GM12878 (cell line): ENCODE results near the gene GIMAP6. TPM values are rescaled to one million over a fixed set of nuclear protein-coding genes. Genes with fewer than 3 reads are reported as not detected.
"Not testable (repeated sequence)": the region's sequence is repeated elsewhere in the genome, so short reads cannot be mapped to it uniquely, and the experiment has no call there.

Source experiments
- ATAC-seq: fragments of 200-7000 bp; cut with Tn5 transposase; 3 replicates; pipeline ENCODE4 v1.9.1; 2020; ENCODE audit warnings: mild to moderate bottlenecking, moderate library complexity
- BruUV-seq: library from RNA; stranded (reverse); fragments of 400-500 nt; replicated peaks from 2 replicates; lab custom pipeline; 2021; lab: Mats Ljungman, UMichigan
- CTCF ChIA-PET: fragments of 300-600 bp; sonication (Branson Sonifier 250); formaldehyde crosslinking; extraction: SDS; loops from one replicate; lab custom pipeline; 2021; ENCODE audit warnings: inconsistent platforms; lab: Yijun Ruan, JAX
- POLR2A ChIA-PET: fragments of 350-600 bp; formaldehyde crosslinking; extraction: SDS; loops from one replicate; lab custom pipeline; 2021; ENCODE audit warnings: inconsistent platforms; lab: Charles Lee
- RAD21 ChIA-PET: fragments of 300-600 bp; sonication (Branson Sonifier 250); formaldehyde crosslinking; loops from one replicate; lab custom pipeline; 2023; ENCODE audit warnings: antibody characterized with exemption; ENCODE audit not compliant: unreplicated experiment; lab: Charles Lee
- SMC1A ChIA-PET: fragments of 300-600 bp; sonication (Branson Sonifier 250); formaldehyde crosslinking; loops from one replicate; lab custom pipeline; 2023; ENCODE audit not compliant: unreplicated experiment, uncharacterized antibody; lab: Charles Lee
- DNase-seq: peaks from one replicate; pipeline ENCODE4 v3.0.0-alpha.2; 2011; ENCODE audit warnings: low read depth, low spot score
- FAIRE-seq: peaks from 3 replicates; lab custom pipeline; 2011; peaks lifted over from hg19 to GRCh38; lab: Jason Lieb, UNC
- H2AFZ ChIP-seq: 2 replicates; pipeline ENCODE4 v1.6.0; 2011; ENCODE audit warnings: low read depth, low read length, control low read depth; ENCODE audit not compliant: control insufficient read depth
- H3K27ac ChIP-seq: 2 replicates; pipeline ENCODE4 v1.5.1; 2011; ENCODE audit warnings: control low read depth; ENCODE audit not compliant: control insufficient read depth, insufficient read depth
- H3K27me3 ChIP-seq, 2 experiments: replicated peaks in 1 of 2; 2 replicates each; pipeline versions ENCODE4 v1.6.0 to v1.6.1; 2011; ENCODE audit warnings: low read length in 1 of 2; ENCODE audit not compliant: control insufficient read depth in 2 of 2, insufficient read depth in 2 of 2
- H3K36me3 ChIP-seq, 2 experiments: 2 replicates each; pipeline ENCODE4 v1.5.1; 2011; ENCODE audit warnings: low read length in 1 of 2; ENCODE audit not compliant: control insufficient read depth in 2 of 2, insufficient read depth in 2 of 2
- H3K4me1 ChIP-seq: 2 replicates; pipeline ENCODE4 v1.6.1; 2011; ENCODE audit warnings: mild to moderate bottlenecking, low read length, moderate library complexity, mixed read lengths; ENCODE audit not compliant: control insufficient read depth, insufficient read depth
- H3K4me2 ChIP-seq: 2 replicates; pipeline ENCODE4 v1.6.0; 2011; ENCODE audit warnings: control low read depth; ENCODE audit not compliant: control insufficient read depth, insufficient read depth
- H3K4me3 ChIP-seq: fragments of 200-600 bp; sonication (generic); 2 replicates; pipeline ENCODE4 v1.5.1; 2016
- H3K79me2 ChIP-seq: 2 replicates; pipeline ENCODE4 v1.6.0; 2011; ENCODE audit warnings: low read length; ENCODE audit not compliant: control insufficient read depth, insufficient read depth
- H3K9ac ChIP-seq: 2 replicates; pipeline ENCODE4 v1.8.0; 2011; ENCODE audit warnings: low read length, control low read depth, mixed read lengths; ENCODE audit not compliant: control insufficient read depth, insufficient read depth
- H3K9me3 ChIP-seq: replicated peaks from 3 replicates; pipeline ENCODE4 v1.5.1; 2011; ENCODE audit warnings: mild to moderate bottlenecking, low read length; ENCODE audit not compliant: control insufficient read depth, insufficient read depth
- H4K20me1 ChIP-seq: 2 replicates; pipeline ENCODE4 v1.6.0; 2011; ENCODE audit not compliant: control insufficient read depth, insufficient read depth
- PAX8 ChIP-seq: fragments of 450-650 bp; IDR thresholded peaks from 2 replicates; pipeline ENCODE4 v1.6.1; 2017; ENCODE audit warnings: mild to moderate bottlenecking, moderate library complexity
- ZNF207 ChIP-seq: fragments of 450-650 bp; IDR thresholded peaks from 2 replicates; pipeline ENCODE4 v1.6.1; 2014; ENCODE audit warnings: antibody characterized with exemption, mild to moderate bottlenecking, borderline replicate concordance
- WGBS: methylation state at CpG from one replicate; pipeline ENCODE4 v1.1.6; 2016; ENCODE audit warnings: low lambda C conversion rate; ENCODE audit not compliant: insufficient replicate concordance, insufficient coverage; ENCODE audit errors: missing lambda C conversion rate; 5-methylcytosine and 5-hydroxymethylcytosine counted together
- in situ Hi-C: fragments of 300-500 bp; cut with MboI; formaldehyde crosslinking; loops from 9 replicates; pipeline ENCODE4 v1.14.3; 2018; ENCODE audit warnings: mixed read lengths
- intact Hi-C: fragments of 100-400 bp; cut with micrococcal nuclease; formaldehyde crosslinking; loops from one replicate; pipeline ENCODE4 v1.14.2; 2022; ENCODE audit not compliant: unreplicated experiment
- polyA plus RNA-seq, 11 experiments: library from polyadenylated mRNA; depleted of rRNA in 4 of 11; unstranded in 6 of 11; stranded (reverse) in 5 of 11; fragments of >200 nt; fragmentation: Nextera tagmentation in 4 of 11; fragmentation: Illumina TruSeq in 1 of 11; extraction: Ambion mirVana in 4 of 11; extraction: Trizol in 1 of 11; gene quantifications; 1 replicate in 1 of 11; 2 replicates in 10 of 11; pipeline versions ENCODE4 v1.2.1 to v1.2.3, GENCODE V29; 2011 to 2016; ENCODE audit warnings: inconsistent platforms in 2 of 11, missing spikeins in 2 of 11, low read depth in 1 of 11
- total RNA-seq, 4 experiments: library from RNA; depleted of rRNA in 3 of 4; stranded (reverse); fragments of >200 nt in 3 of 4; fragmentation: Illumina TruSeq in 1 of 4; extraction: Trizol in 1 of 4; gene quantifications; 2 replicates each; pipeline versions ENCODE4 v1.2.1 to v1.2.3, GENCODE V29; 2013 to 2021

The GIMAP6 gene
- total and polyA plus RNA-seq, 10 of the 15 experiments (the other 5 are each of a cell fraction or from before 2014, with no cell fraction given) = 6.2 to 49.2 (median 35.4) TPM

DNA sequence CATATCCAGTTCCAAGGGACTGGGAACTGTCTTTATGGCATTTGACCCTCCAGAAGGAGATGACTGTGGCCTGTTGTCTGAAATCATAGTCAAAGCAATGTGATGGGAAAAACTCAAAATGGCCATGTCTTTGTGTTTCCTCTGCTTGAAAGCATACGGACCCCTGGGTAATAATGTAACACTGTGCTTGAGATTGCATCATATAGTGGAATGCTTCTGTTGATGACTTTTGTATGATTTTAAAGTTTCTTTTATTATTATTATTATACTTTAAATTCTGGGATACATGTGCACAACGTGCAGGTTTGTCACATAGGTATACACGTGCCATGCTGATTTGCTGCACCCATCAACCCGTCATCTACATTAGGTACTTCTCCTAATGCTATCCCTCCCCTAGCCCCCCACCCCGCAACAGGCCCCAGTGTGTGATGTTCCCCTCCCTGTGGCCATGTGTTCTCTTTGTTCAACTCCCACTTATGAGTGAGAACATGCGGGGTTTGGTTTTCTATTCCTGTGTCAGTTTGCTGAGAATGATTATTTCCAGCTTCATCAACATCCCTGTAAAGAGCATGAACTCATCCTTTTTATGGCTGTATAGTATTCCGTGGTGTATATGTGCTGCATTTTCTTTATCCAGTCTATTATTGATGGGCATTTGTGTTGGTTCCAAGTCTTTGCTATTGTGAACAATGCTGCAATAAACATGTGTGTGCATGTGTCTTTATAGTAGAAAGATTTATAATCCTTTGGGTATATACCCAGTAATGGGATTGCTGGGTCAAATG, 39.8 kb upstream of the GIMAP6 start:
- H3K79me2 ChIP-seq, H4K20me1 ChIP-seq, H3K9ac ChIP-seq, H3K36me3 ChIP-seq, in situ Hi-C loops, BruUV-seq, intact Hi-C loops, H3K4me2 ChIP-seq, H3K9me3 ChIP-seq, POLR2A ChIA-PET, H3K27me3 ChIP-seq, DNase-seq, FAIRE-seq, H2AFZ ChIP-seq, H3K4me3 ChIP-seq, ATAC-seq: not testable (repeated sequence)
- RAD21 ChIA-PET = interaction anchor here (1.2 kb wide), 1 partner anchor 82 kb away, joined by 3 read pairs; no protein-coding TSS in a partner anchor
- SMC1A ChIA-PET = interaction anchor here (1.4 to 2.7 kb wide), 2 partner anchors 14 to 40 kb away, joined by 5 to 9 read pairs; partner anchors contain the start of genes GIMAP2 and GIMAP6
- Histone ChIP-seq H3K27ac (peak overlapping the region; percentile 71), H3K4me1 (peaks cover 36% of the 10 kb centered on the region)
- 91% methylated on average over 6 of the region's 7 CpGs for WGBS
- CTCF ChIA-PET = interaction anchor here (1.1 to 1.4 kb wide), 2 partner anchors 11 to 223 kb away, joined by 3 read pairs; no protein-coding TSS in a partner anchor

DNA sequence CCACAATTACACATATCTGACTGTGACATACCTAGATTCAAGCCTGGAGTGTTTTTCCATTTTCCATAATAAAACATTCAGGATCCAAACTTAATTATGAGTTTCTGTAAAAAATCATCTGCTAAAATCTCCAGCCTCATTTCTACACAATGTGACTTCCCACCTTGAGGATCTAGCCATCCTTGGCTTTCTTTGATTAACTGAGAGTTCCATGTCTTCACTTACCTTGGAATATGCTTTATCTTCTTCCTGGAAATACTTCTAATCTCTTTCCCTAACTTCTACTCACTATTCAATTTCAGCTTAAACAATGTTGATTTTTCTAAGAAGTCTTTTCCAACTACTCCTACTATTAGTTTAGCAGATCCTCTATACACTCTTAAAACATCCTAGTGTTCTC, 36.8 kb upstream of the GIMAP6 start:
- Histone ChIP-seq H3K4me3 (no peak overlapping the region), H3K27me3 (no peaks in the 10 kb centered on the region), H2AFZ (no peak overlapping the region; the same call in 1 of the 2 replicates), H3K36me3 (no peaks in the 10 kb centered on the region), H3K79me2 (no peaks in the 10 kb centered on the region), H3K27ac (peak overlapping the region; percentile 76), H3K9ac (peak overlapping the region; percentile 11), H3K4me2 (peak overlapping the region; percentile 39), H4K20me1 (no peaks in the 10 kb centered on the region), H3K9me3 (peaks cover 12% of the 10 kb centered on the region), H3K4me1 (peaks cover 60% of the 10 kb centered on the region)
- ChIA-PET POLR2A (interaction anchor here (1.0 to 2.7 kb wide), 3 partner anchors 17 to 116 kb away, joined by 3 to 27 read pairs (median 4); partner anchors contain the start of gene GIMAP2), CTCF (interaction anchor here (1.0 to 2.9 kb wide), 6 partner anchors 8 to 220 kb away, joined by 3 to 16 read pairs (median 6); partner anchors contain the start of gene GIMAP2), RAD21 (interaction anchor here (0.8 to 3.9 kb wide), 10 partner anchors 17 to 236 kb away, joined by 3 to 31 read pairs (median 10); partner anchors contain the start of genes GIMAP2, GIMAP6 and GIMAP8), SMC1A (interaction anchor here (0.9 to 5.2 kb wide), 18 partner anchors 8 to 220 kb away, joined by 3 to 57 read pairs (median 6); partner anchors contain the start of genes GIMAP1, GIMAP2, GIMAP6 and GIMAP8)
- DNase-seq (no peak), FAIRE-seq (no peak), ATAC-seq (no peak)
- in situ Hi-C loops (no loop called here), intact Hi-C loops (loop anchor here (1.0 to 5.0 kb wide), 5 partner anchors 16 to 292 kb away; partner anchors contain the start of genes GIMAP2, GIMAP6 and ZNF775)
- TSS peak; percentile 64 for BruUV-seq
- TF ChIP-seq ZNF207 (0 out of 2 replicates have a peak, but pooled peaks have one; percentile 13), PAX8 (no peak)
